GM12873 (cell line): ENCODE measurements around the gene CCDC3.

Experiments used
- CTCF ChIP-seq: IDR thresholded peaks from 2 replicates; pipeline ENCODE4 v1.5.1; 2012; ENCODE audit warnings: low read depth, mild to moderate bottlenecking, moderate library complexity, low read length, control low read depth; ENCODE audit not compliant: insufficient read depth; ENCODE audit errors: missing control alignments

CCDC3 gene

DNA sequence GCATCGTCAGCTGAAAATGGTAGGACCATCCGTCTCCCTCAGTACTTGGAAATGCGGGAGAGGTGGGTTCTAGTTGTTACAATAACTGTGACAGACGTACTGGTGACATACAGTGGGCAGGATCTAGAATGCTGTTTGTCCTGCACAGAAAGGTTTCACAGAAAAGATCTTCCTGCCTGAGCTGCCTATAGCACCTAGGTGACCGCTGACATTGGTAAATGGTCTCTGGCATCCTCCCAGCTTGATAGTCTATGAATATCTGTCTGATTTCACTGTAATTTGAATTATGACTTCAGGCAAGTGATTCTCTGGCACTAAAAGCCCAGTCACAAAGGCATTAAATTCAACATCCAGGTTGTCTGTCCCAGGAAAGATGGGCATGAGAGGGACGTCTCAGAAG is 38.2 kb upstream of the CCDC3 start:
- TF ChIP-seq CTCF = no peak

DNA sequence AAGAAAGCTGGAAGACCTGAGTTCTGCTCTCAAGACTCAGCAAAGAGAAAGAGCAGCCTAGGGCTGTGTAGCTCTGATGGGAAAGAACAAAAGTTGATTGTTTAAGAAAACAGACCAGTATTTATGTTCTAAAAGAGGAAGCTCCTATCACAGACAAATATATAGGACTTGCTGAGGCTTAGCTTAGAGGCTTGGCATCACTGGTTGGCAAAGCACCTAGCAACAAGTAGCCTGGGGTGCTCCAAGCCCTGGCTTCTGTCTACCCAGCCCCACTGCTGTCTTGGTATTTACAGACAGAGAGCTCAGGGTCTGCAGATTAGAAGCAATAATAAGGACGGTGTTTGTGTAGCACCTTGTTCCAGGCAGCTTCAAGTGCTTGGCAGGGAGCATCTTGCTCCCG is 36.9 kb upstream of the CCDC3 start:
- no peak for TF ChIP-seq CTCF

DNA sequence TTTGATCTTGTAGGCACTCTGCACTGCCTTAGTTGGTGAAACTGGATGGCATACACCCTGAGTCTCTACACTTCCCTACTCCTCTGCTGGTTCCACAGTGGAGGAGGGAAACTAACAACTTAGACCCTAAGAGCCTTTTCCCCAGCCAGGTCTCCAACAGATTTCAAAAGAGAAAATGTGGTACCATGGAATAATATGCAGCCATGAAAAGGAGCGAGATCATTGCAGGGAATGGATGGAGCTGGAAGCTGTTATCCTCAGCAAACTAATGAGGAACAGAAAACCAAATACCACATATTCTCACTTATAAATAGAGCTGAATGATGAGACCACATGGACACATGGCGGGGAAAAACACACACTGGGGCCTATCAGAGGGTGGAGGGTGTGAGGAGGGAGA is 36.3 kb upstream of the CCDC3 start:
- TF ChIP-seq CTCF = no peak

- TF ChIP-seq CTCF = no peak
Measured at GRCh38 chr10:13036841-13037240, 35.3 kb upstream of the CCDC3 start.

DNA sequence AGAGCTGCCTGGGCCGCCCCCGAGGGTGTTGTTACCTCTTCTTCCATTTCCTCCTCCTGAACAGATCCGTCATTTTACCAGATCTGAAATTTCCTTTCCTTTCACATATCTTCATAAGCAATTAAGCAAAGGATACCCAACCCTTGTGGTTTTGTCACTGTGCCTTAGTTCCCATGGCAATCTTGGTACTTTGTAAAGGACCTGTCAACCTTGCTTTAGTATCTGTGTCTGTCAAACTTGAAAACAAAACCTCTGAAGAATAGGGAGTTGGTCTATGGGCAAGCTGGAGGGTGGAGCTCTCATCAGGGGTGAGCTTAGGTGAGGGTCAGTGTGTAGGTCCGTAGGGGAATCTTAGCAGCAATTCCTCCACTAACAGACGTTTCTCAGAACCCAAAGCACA is 25.4 kb upstream of the CCDC3 start:
- no peak for TF ChIP-seq CTCF

DNA sequence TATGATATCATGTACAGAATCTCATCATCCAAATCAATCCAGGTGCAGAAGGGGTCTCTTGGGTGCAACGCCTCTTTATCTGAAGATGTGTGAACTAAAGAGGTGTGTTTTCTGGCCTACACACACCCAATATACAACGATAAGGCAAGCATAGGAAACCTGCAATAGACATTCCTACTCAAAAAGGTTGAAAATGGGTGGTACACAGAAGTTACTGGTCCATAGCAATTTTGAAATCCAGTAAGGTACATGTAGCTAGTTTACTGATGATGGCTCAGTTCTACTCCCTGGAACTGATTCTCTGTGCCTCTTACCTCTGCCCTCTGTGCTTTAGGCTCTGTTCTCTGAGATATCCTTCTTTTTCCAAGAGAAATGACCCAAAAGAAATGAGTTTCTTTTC is 22.2 kb upstream of the CCDC3 start:
- TF ChIP-seq CTCF = no peak

- TF ChIP-seq CTCF = no peak
Measured at GRCh38 chr10:13019280-13019679, 17.8 kb upstream of the CCDC3 start.

- no peak for TF ChIP-seq CTCF
Measured at GRCh38 chr10:13018171-13018570, 16.7 kb upstream of the CCDC3 start.
